Measurements from ENCODE around the gene LAMC3. TPM values are rescaled to one million over a fixed set of nuclear protein-coding genes. Genes with fewer than 3 reads are reported as not detected.

The LAMC3 gene
- total RNA-seq, 4 donors from 2014 or later = under 0.01 to 0.78 (median 0.50) TPM; not detected in 1

DNA sequence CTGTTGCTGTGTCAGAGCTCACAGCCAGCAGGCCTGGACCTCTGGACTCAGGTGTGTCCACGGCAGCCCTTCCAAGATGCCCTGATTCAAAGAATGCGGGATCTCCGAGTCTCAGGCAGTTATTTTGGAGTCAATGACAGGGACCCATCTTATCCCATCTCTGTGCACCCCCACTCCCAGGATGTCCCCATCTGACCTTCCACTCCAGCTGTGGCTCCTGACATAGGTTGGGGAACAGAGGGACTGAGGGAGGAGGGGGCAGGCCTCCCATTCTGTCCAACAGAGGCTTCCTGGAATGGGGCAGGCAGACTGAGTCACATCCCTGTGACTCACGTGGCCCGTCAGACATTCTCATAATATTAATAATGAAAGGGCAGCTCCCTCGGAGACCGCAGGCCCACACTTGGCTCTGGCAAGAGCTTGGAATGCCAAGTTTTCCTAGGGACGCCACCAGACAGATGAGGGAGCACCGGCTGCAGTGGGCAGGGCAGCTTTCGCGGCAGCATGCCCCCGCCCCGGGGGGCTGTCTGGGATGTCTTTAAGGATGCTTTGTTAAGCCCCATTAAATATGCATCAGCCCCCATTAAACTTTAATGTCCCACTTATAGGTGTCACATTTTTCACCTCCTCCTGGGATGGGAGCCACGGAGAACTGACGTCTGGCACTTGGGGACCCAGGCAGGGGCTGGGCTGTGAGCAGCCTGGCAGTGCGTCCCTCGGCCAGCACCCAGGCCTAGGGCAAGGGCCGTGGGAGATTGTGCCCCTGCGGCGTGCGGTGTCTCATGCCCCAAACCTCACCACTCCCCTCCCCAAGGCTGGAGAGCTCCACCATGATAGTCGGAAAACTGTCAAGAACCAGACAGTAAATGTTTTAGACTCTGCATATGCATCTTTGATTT lies 46.3 kb upstream of the LAMC3 start:
- peak; percentile 65 for ATAC-seq
- Histone ChIP-seq H3K4me3 (no peak overlapping the region), H3K9me3 (no peaks in the 10 kb centered on the region), H3K27ac (no peak overlapping the region), H3K36me3 (no peaks in the 10 kb centered on the region), H3K27me3 (no peaks in the 10 kb centered on the region), H3K4me1 (peaks cover 0 to 10% (median 0%) of the 10 kb centered on the region in 3 donors)
- TF ChIP-seq EP300 (IDR thresholded peaks at IDR 0.05) (no peak), POLR2AphosphoS5 (IDR thresholded peaks at IDR 0.05) (peak; percentile 77)
- TF ChIP-seq, protein P1, sequence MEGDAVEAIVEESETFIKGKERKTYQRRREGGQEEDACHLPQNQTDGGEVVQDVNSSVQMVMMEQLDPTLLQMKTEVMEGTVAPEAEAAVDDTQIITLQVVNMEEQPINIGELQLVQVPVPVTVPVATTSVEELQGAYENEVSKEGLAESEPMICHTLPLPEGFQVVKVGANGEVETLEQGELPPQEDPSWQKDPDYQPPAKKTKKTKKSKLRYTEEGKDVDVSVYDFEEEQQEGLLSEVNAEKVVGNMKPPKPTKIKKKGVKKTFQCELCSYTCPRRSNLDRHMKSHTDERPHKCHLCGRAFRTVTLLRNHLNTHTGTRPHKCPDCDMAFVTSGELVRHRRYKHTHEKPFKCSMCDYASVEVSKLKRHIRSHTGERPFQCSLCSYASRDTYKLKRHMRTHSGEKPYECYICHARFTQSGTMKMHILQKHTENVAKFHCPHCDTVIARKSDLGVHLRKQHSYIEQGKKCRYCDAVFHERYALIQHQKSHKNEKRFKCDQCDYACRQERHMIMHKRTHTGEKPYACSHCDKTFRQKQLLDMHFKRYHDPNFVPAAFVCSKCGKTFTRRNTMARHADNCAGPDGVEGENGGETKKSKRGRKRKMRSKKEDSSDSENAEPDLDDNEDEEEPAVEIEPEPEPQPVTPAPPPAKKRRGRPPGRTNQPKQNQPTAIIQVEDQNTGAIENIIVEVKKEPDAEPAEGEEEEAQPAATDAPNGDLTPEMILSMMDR (IDR thresholded peaks at IDR 0.05) = no peak
- 10 to 46% methylated on average over 5 to 16 of the region's 22 CpGs for WGBS, 2 donors (ENCODE audit: low coverage in 1 of 2)

DNA sequence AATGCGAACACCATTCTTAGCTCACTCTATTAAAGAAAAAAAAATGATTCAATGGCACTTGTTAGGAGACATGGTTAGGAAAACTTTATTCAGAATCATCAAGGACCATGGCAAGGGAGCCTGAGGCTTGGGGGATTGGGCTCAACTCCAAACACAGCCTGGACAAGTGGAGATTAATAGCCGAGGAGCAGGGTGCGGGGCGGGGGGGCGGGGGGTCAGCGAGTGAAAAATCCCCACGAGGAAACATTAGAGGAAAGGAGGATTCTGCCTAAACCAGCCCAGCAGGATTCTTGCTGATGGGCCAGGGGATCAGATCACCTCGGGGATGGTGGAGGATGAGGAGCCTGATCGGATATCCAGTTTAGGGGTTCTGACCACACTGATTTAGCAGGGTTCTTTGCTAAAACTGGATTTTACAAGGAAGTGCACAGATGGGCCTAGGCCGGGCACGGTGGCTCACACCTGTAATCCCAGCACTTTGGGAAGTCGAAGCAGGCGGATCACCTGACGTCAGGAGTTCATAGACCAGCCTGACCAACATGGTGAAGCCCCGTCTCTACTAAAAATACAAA lies 45.6 kb upstream of the LAMC3 start:
- H3K36me3 ChIP-seq = no peaks in the 10 kb centered on the region

DNA sequence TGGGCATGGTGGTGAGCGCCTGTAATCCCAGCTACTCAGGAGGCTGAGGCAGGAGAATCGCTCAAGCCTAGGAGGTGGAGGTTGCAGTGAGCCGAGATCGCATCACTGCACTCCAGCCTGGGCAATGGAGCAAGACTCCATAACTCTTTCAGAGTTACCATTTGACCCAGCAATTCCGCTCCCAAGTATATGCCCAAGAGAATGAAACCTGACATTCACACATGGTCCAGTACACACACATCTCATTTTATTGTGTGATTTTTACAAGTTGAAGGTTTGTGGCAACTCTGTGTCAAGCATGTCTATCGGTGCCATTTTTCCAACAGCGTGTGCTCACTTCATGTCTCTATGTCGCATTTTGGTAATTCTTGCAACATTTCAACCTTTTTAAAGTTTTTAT lies 45.1 kb upstream of the LAMC3 start:
- no peaks in the 10 kb centered on the region for H3K9me3 ChIP-seq
- WGBS, 2 donors (ENCODE audit: low coverage in 1 of 2) = 94 to 100% methylated on average over 1 to 7 of the region's 8 CpGs

More for the DNA sequence above, 45.6 kb upstream of the LAMC3 start:
- Histone ChIP-seq H3K27me3 (no peaks in the 10 kb centered on the region), H3K4me1 (peaks cover 0 to 10% (median 0%) of the 10 kb centered on the region in 3 donors), H3K27ac (no peak overlapping the region), H3K4me3 (no peak overlapping the region), H3K9me3 (no peaks in the 10 kb centered on the region)
- ATAC-seq = no peak
- TF ChIP-seq POLR2AphosphoS5 (IDR thresholded peaks at IDR 0.05) (no peak), EP300 (IDR thresholded peaks at IDR 0.05) (no peak), POLR2A (IDR thresholded peaks at IDR 0.05) (no peak)
- TF ChIP-seq, protein P1 (IDR thresholded peaks at IDR 0.05) = no peak
- WGBS, 2 donors (ENCODE audit: low coverage in 1 of 2) = 84 to 86% methylated on average over 4 to 11 of the region's 15 CpGs

DNA sequence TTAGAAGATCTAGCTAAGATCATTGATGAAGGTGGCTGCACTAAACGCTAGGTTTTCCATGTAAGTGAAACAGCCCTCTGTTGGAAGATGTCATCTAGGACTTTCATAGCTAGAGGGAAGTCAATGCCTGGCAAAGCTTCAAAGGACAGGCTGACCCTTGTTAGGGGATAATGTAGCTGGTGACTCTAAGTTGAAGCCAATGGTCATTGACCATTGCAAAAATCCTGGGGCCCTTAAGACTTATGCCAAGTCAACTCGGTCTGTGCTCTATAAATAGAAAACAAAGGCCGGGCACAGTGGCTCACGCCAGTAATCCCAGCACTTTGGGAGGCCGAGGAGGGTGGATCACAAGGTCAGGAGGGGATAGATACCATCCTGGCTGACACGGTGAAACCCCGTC lies 43.3 kb upstream of the LAMC3 start:
- Histone ChIP-seq H3K27ac (no peak overlapping the region), H3K9me3 (no peaks in the 10 kb centered on the region), H3K4me3 (no peak overlapping the region), H3K4me1 (peaks cover 0 to 10% (median 0%) of the 10 kb centered on the region in 3 donors), H3K36me3 (no peaks in the 10 kb centered on the region), H3K27me3 (no peaks in the 10 kb centered on the region)
- ATAC-seq = no peak
- TF ChIP-seq POLR2A (IDR thresholded peaks at IDR 0.05) = no peak
- TF ChIP-seq EP300 (IDR thresholded peaks at IDR 0.05) = no peak
- TF ChIP-seq, protein P1 (IDR thresholded peaks at IDR 0.05) = no peak
- no peak for TF ChIP-seq POLR2AphosphoS5 (IDR thresholded peaks at IDR 0.05)
- WGBS, 2 donors (ENCODE audit: low coverage in 1 of 2) = 64 to 79% methylated on average over 4 to 6 of the region's 7 CpGs

More for the DNA sequence above, 45.1 kb upstream of the LAMC3 start:
- Histone ChIP-seq H3K4me3 (no peak overlapping the region), H3K27me3 (no peaks in the 10 kb centered on the region), H3K27ac (no peak overlapping the region), H3K4me1 (peaks cover 0 to 10% (median 0%) of the 10 kb centered on the region in 3 donors), H3K36me3 (no peaks in the 10 kb centered on the region)
- ATAC-seq = no peak
- TF ChIP-seq POLR2AphosphoS5 (IDR thresholded peaks at IDR 0.05) (no peak), POLR2A (IDR thresholded peaks at IDR 0.05) (no peak), EP300 (IDR thresholded peaks at IDR 0.05) (no peak)
- TF ChIP-seq, protein P1 (IDR thresholded peaks at IDR 0.05) = no peak
